ENCODE data around the gene CDC123.
A peak's percentile ranks its signal among the peaks of the same experiment; 100 is the strongest.

The CDC123 gene, protein sequence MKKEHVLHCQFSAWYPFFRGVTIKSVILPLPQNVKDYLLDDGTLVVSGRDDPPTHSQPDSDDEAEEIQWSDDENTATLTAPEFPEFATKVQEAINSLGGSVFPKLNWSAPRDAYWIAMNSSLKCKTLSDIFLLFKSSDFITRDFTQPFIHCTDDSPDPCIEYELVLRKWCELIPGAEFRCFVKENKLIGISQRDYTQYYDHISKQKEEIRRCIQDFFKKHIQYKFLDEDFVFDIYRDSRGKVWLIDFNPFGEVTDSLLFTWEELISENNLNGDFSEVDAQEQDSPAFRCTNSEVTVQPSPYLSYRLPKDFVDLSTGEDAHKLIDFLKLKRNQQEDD

DNA sequence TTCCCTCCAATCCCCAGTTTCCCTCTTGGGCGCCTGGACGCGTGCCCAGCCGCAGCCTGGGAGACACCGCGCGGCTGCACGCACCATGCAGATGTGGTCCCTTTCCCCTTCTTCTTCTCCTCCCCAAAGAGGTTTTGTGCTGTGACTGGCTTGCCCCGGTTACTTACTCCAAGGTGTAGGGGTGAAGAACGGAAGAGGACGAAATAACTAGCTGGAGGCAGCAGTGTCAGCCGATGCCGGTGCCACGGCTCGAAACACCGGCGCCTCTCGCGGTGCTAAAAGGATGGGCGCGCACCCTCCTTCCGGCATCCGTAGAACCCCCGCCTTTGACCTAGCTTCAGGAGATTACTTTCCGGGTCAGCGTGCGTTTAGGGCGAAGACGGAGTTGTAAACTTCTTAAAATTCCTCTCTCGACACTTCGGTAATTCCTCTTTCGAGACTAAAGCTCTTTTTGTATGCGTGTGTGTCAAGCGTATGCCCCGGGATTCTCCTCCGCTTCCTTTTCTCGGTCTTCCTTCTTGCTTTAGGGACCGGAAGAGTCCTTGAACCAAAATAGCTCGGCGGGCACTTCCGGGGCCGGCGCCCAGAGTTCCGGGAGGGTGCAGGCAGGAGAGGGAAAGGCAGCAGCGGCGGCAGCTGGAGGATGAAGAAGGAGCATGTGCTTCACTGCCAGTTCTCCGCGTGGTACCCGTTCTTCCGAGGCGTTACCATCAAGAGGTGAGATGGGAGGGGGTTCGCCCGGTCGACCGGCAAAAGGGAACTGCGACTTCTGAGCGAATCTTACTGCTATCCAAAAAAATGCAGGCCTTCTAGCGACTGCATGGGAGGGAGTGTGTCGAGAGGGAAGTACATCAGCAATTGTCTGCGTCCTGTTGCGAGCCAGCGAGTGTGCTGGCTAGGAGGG is at the start of gene CDC123, which contains the start of gene NUDT5:
Gene CDC123, plus strand, starts transcription at position 586 of the 904 bp plus-strand sequence. Its CDS starts 58 bp downstream, at position 644.
Gene NUDT5, minus strand, starts transcription at position 289 of the 904 bp plus-strand sequence. CDS start 9,600 bp downstream, outside the sequence.
- peak within 1 kb of the TSS; percentile 95 for H3K27ac ChIP-seq
- TF ChIP-seq, protein P1, sequence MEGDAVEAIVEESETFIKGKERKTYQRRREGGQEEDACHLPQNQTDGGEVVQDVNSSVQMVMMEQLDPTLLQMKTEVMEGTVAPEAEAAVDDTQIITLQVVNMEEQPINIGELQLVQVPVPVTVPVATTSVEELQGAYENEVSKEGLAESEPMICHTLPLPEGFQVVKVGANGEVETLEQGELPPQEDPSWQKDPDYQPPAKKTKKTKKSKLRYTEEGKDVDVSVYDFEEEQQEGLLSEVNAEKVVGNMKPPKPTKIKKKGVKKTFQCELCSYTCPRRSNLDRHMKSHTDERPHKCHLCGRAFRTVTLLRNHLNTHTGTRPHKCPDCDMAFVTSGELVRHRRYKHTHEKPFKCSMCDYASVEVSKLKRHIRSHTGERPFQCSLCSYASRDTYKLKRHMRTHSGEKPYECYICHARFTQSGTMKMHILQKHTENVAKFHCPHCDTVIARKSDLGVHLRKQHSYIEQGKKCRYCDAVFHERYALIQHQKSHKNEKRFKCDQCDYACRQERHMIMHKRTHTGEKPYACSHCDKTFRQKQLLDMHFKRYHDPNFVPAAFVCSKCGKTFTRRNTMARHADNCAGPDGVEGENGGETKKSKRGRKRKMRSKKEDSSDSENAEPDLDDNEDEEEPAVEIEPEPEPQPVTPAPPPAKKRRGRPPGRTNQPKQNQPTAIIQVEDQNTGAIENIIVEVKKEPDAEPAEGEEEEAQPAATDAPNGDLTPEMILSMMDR (IDR thresholded peaks at IDR 0.05; ENCODE audit: low read depth, low read length): no peak

DNA sequence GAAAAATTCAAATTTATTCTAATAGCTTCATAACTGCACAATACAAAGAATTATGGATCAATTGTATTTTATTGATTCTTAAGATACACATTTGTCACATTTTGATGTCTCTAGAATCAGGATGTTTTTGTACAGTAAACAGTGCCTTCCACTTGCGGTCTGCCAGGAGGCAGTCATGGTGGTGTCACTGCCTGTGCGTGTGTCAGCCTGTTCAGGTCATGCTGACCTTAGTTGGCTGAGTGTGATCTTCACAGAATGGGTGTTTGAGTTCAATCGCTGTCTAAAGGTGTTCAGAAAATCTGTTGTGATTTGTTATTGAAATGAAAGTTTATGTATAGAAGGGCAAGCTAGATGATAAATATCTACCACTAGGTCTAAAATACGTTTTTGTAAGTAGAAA is 45.8 kb upstream of the CDC123 start:
- TF ChIP-seq, protein P1 (IDR thresholded peaks at IDR 0.05; ENCODE audit: low read depth, low read length): no peak
- no peak for DNase-seq
- Histone ChIP-seq H3K9me3 (ENCODE audit: severe bottlenecking) (no peaks in the 10 kb centered on the region), H3K4me3 (ENCODE audit: low read depth, low read length) (no peak overlapping the region), H3K27me3 (ENCODE audit: insufficient read depth, low read depth, severe bottlenecking) (no peaks in the 10 kb centered on the region), H3K36me3 (no peaks in the 10 kb centered on the region), H3K27ac (no peak overlapping the region)

More for the DNA sequence above, at the start of gene CDC123, which contains the start of gene NUDT5:
- no peaks in the 10 kb centered on the region; the same call in 1 of the 2 replicates for H3K36me3 ChIP-seq
- H3K27me3 ChIP-seq (ENCODE audit: insufficient read depth, low read depth, severe bottlenecking): no peaks in the 10 kb centered on the region
- peak; percentile 69 for DNase-seq
- no peaks in the 10 kb centered on the region for H3K9me3 ChIP-seq (ENCODE audit: severe bottlenecking)
- H3K4me3 ChIP-seq (ENCODE audit: low read depth, low read length): peak within 1 kb of the TSS; percentile 86

DNA sequence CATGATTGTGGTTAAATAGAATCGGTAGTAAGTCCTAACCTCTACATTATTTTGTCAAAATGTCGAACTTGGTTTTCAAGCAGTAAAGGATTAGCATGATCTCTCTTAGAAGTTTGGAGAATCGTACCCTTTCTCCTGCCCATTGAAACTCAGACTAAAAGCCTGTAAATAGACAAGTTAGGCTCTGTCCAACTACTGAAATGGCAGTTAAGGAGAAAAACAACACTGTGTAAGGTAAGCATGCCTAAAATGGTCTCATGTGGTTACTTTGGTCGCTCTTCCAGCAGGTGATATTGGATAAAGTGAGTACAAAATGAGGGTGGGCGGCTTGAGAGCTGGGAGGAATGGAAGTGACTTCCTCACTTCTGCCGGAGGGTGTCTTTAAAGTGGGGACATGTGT is 41.5 kb upstream of the CDC123 start:
- H3K9me3 ChIP-seq (ENCODE audit: severe bottlenecking): no peaks in the 10 kb centered on the region
- TF ChIP-seq, protein P1 (IDR thresholded peaks at IDR 0.05; ENCODE audit: low read depth, low read length): no peak
- H3K36me3 ChIP-seq: no peaks in the 10 kb centered on the region; the same call in 1 of the 2 replicates
- no peak overlapping the region for H3K4me3 ChIP-seq (ENCODE audit: low read depth, low read length)
- no peak for DNase-seq
- H3K27ac ChIP-seq: no peak overlapping the region
- no peaks in the 10 kb centered on the region for H3K27me3 ChIP-seq (ENCODE audit: insufficient read depth, low read depth, severe bottlenecking)

DNA sequence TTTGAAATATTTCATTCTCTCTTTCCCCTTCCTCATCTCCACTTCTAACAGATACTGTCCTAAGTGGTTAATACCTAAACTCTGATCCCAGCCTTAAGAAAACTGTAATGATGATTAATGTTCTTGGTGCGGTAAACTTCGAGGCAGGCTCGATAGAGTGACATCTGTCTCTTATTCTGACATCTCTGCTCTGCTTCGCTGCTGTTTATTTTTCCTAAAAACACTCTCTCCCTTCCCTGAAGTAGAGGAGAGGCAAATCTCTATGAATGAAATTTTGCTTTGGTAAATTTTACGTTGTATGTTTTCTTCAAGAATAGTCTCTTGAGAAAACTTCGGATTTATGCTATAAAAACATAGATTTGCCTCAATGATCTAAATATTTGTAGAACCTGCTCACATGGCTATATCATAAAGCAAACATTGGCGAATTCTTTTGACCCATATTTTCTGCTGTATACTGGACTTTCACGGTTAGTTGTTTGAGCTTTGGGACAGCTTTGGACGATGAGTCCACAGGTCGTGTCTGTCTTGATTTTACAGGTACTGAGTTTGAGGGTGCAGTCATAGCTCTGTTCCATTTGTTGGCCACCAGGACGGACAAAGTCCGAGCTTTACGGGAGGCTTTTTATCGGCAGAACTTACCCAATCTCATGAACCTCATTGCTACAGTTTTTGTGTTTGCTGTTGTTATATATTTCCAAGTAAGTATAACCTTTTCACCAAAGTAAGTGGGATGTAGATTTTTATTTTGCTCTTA is 39.4 kb upstream of the CDC123 start:
- no peak for DNase-seq
- no peak overlapping the region for H3K4me3 ChIP-seq (ENCODE audit: low read depth, low read length)
- TF ChIP-seq, protein P1 (IDR thresholded peaks at IDR 0.05; ENCODE audit: low read depth, low read length): no peak
- no peaks in the 10 kb centered on the region; the same call in 1 of the 2 replicates for H3K36me3 ChIP-seq
- H3K9me3 ChIP-seq (ENCODE audit: severe bottlenecking): no peaks in the 10 kb centered on the region
- H3K27me3 ChIP-seq (ENCODE audit: insufficient read depth, low read depth, severe bottlenecking): no peaks in the 10 kb centered on the region
- H3K27ac ChIP-seq: no peak overlapping the region

DNA sequence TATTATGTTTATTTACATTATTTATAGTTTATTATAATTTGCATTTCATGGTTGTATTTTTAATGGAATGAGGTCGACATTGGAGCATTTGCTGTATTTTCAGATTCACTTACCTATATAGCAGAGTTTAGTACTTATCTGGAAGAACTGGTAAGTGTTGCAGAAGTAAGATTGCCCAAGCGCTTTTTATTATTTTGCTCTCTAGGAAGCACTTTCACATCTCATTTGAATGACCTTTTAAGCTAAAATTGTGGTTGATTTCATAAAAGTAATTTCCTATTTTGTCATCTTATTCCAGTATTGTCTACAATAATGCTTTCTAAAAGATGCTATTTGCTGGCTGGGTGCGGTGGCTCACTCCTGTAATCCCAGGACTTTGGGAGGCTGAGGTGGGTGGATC is 37.9 kb upstream of the CDC123 start:
- no peak overlapping the region for H3K27ac ChIP-seq
- peaks cover 4% of the 10 kb centered on the region for H3K36me3 ChIP-seq
- H3K9me3 ChIP-seq (ENCODE audit: severe bottlenecking): no peaks in the 10 kb centered on the region
- no peak overlapping the region for H3K4me3 ChIP-seq (ENCODE audit: low read depth, low read length)
- no peak for DNase-seq
- TF ChIP-seq, protein P1 (IDR thresholded peaks at IDR 0.05; ENCODE audit: low read depth, low read length): no peak
- no peaks in the 10 kb centered on the region for H3K27me3 ChIP-seq (ENCODE audit: insufficient read depth, low read depth, severe bottlenecking)
